Activated T-cell treated with anti-CD3 and anti-CD28 coated beads for 48 hours (primary cell): ENCODE results near the gene TMEM150B.

ENCODE experiments used
- DNase-seq: peaks from one replicate; pipeline ENCODE4 v3.0.0-alpha.2; 2020; ENCODE audit warnings: low read depth

TMEM150B gene

DNA sequence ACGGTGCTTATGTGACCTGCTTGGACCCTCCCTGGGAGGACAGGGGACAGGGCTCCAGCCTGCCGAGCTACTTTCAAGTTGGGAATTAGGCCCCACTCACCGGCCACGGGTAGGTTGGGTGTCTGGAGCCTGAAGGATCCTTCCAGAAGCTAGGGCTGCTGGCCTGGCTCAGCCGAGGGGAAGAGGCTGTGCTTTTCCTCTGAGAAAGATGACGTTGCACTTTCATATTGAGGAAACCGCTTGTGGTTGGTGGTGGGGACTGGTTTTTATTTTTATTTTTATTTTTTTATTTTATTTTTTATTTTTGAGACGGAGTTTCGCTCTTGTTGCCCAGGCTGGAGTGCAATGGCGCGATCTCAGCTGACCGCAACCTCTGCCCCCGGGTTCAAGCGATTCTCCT lies at the start of gene TMEM150B:
TMEM150B (minus strand) TSS at position 170 of the 400 bp plus-strand sequence. CDS start 4,305 bp downstream, outside the sequence.
- DNase-seq: no peak

DNA sequence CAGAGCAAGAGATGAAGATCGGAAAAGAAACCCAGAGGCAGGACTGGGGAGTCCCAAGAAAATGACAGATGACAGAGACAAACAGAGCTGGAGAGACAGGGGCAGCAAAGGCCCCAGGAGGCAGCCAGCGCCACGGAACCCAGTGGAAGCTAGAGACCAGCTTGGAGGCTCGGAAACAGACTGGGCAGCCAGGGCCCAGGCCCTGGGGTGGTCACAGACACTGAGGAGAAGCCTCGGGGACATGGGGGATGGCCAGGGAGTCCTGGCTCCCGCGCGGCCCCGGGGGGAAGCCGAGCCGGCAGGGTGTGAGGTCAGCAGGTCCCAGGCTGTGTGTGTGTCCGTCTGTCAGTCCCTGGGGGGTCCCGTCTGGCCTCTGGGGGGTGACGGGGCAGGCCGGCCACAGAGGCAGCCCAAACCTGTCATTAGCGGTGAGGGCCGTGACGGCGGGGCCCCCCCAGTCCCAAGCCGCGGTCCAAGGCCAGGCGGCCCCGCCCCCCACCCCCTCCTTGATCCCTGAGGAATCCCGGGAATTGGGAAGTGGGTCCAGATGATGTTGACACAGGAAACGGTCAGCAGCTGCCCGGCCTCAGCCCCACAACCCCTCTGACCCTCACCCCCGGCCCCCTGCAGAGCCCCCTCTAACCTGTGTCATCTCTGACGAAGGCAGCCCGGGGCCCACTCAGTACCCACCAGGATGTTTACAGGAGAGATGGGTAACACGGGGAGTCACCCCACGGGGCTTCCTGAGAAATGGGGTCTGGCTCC lies 49.0 kb upstream of the TMEM150B start:
- no peak for DNase-seq

GRCh38 chr19:55373306-55373992 lies 48.3 kb upstream of the TMEM150B start:
- no peak for DNase-seq

GRCh38 chr19:55372316-55373081 lies 47.4 kb upstream of the TMEM150B start:
- DNase-seq: peak; percentile 30

DNA sequence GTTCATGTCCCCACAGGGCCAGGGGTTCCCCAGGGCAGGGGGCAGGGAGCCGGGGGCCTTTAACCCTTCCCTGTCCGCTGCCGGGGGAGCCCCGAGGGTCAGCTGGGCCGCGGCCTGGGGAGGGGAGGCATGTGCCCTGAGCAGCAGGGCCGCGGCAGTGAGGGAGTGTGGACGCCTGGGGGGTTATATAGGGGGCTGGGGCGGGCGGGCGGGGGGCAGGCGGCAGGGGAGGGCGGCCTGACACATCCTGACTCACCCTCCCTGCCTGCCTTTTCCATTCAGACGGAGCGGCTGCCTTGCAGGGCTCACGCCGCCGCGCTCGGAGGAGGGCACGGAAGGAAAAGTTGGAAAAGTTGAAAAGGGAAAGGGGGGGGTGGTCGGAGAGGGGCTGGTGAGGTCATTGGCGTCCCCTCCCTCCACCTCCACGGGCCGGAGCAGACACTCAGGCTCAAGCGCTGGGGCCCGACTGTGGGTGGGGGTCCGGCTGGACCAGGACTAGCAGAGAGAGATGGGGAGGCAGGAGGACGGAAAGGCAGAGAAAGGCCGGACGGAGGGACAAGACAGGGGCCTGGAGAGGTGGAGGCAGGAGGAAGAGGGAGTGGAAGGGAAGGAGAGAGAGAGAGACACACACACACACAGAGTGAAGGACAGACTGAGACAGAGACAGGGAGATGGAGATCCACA lies 45.3 kb upstream of the TMEM150B start, which contains the start of gene IL11:
IL11 (minus strand) TSS at position 159 of the 684 bp plus-strand sequence; CDS start at position 6, 153 bp downstream.
- DNase-seq: no peak

GRCh38 chr19:55369653-55370304 lies 44.6 kb upstream of the TMEM150B start:
- DNase-seq: peak; percentile 30

GRCh38 chr19:55368701-55369563 lies 43.8 kb upstream of the TMEM150B start:
- no peak for DNase-seq

DNA sequence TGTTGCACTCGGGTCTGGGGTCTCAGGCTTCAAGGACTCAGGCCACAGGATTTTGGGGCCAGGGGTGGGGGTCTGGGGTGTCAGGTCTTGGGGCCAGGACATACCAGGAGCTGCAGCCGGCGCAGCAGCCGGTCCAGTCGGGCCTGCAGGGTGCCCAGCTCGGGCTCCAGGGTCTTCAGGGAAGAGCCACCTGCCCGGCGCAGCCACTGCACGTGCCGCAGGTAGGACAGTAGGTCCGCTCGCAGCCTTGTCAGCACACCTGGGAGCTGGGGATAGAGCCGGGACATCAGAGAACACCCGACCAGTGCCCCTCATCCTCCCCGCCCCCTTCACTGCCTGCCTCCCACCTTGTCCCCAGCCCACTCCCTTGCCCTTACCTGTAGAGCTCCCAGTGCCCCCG lies 43.0 kb upstream of the TMEM150B start:
- DNase-seq: no peak

- DNase-seq: no peak
Observed at GRCh38 chr19:55366790-55367189, 41.6 kb upstream of the TMEM150B start.

DNA sequence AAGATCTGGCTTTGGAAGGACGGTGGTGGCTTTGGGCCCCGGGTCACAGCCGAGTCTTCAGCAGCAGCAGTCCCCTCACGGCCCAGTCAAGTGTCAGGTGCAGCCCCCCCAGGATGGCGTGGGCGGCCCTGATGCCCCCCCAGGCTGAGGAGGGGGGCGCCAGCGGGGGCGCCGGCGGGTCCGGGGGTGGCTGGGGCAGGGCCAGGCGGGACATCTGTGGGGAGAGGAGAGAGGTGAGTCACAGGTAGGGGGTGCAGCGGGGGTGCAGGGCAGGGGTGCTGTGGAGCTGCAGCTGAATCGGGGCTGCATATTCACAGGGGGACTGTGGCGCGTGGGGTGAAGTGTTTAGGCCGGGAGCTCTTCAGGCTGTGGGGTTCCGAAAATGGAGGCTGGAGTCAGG lies 40.8 kb upstream of the TMEM150B start:
- DNase-seq: no peak

- no peak for DNase-seq
Observed at GRCh38 chr19:55365245-55365644, 40.1 kb upstream of the TMEM150B start.

GRCh38 chr19:55362990-55363716 lies 38.0 kb upstream of the TMEM150B start, which contains the start of gene GARIN5B:
GARIN5B (minus strand) TSS chr19:55363260; CDS start chr19:55363066, 194 bp downstream.
- DNase-seq: no peak

DNA sequence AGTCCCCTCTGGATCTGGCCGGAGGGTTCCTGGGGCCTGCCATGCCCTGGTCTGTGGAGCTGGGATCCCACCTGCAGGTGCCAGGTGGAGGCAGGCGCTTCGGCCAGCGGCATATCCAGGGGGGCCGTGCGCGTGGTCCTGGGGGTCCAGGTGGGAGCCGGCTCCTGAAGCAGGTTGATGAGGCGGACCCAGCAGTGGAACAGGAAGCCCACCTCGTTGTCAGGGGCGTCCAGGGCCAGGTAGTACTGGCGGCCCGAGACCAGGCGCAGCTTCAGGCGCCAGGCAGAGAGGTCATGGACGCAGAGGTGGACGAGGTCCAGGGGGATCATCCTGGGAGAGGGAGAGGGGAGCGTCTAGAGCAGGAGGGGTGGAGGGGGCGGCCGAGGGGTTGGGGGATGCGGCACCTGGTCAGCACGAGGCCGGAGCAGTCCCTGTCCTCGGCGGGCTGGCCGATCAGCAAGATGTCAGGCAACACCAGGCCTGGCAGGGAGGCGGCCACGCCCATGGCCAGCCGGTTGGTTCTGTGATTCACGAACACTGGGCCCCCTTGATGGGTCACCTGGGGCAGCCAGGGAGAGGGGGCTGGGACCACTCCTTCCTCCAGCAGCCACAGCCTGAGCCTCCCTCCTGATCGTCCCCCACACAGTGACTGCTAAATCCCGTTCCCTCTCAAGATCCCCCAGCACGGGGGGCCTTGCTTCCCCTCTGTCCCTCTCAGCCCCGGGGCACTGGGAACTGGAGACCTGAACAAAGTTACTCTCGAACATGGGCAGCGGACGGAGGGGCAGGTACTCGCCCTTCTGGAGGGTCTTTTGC lies 37.2 kb upstream of the TMEM150B start:
- DNase-seq: no peak

DNA sequence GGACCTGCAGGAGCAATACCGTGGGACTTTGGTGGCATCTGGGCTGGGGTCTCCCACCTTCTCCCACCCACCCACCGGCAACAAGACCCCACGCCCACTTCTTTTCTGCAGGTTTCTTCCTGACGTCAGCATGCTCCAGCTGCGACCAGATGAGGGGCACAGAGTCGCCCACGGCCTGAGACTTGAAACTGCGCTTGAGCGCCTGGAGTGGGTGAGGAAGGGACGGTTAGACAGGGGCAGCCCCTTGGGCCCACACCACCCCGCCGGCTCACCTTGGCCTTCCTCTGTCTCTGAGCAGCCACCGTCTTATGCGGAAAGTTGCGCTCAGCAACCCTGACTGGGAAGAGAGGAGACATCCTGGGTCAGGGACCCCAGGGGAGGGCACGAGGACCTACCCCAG lies 35.8 kb upstream of the TMEM150B start:
- DNase-seq: no peak

GRCh38 chr19:55358943-55359908 lies 34.1 kb upstream of the TMEM150B start:
- no peak for DNase-seq

GRCh38 chr19:55358493-55358892 lies 33.4 kb upstream of the TMEM150B start:
- DNase-seq: no peak

DNA sequence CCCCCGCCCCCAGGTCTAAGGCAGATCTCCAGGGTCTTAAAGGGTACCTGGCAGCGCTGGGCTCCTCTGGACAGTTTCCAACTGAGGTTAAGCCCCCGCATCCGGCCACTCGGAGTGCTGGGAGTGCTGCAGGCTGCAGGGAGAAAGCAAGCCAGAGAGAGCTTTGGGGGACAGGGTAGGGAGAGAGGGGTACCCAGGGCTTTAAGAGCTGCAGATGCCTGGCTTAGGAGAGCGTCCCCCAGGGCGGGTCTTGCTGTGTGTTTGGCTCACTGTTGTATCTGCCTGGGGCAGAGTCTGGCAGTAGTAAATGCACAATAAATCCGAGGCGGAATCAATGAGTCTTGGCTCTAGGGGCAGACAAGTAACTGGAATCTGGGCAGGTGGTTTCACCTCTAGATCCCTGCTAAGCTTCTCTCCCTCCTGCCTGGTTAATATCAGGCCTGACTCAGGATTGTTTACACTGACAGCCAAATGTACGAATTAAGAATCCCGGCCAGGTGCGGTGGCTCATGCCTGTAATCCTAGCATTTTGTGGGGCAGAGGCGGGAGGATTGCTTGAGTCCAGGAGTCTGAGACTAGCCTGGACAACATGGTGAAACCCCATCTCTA lies 30.2 kb upstream of the TMEM150B start:
- no peak for DNase-seq
